ENCODE results near the gene JOSD1.

Gene JOSD1

DNA sequence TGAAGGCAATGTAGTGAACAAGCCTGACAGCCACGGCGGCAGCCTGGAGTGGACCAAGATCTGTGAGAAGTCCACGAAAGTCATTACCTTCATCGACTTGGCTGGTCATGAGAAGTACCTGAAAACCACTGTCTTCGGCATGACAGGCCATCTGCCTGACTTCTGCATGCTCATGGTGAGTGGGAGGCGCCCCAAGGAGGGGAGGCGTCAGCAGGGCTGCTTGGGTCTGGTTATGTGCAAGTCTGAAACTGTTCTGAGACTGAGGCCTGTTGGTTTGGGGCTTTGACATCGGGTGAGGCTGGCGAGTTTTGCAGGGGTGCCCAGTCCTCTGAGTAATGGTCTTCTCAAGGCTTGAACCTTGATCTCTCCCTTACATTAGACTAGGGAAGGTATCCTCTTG is 16.1 kb upstream of the JOSD1 start:
- DNase-seq (ENCODE audit: low read depth): no peak
- H3K4me3 ChIP-seq (ENCODE audit: low read depth, low read length): no peak overlapping the region

DNA sequence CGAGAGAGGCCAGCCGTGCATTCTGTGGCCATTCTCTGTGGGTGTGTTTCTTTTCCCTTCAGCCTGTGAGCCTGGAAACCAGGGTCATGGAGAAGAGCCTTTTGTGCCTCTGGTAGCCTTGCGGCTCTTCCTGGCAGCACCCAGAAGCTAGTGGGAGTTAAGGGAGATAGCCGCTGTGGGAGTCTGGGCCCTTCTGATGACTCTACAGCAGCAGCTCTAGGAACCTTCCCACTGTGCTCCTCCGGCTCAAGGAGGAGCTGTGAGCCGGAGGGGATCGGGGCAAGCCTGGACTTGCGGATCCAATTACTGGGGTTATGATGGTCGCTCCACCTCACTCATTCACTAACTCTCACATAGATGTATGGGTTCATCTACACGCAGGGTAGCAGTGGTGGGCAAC is 15.5 kb upstream of the JOSD1 start:
- DNase-seq (ENCODE audit: low read depth): no peak
- no peak overlapping the region for H3K4me3 ChIP-seq (ENCODE audit: low read depth, low read length)

DNA sequence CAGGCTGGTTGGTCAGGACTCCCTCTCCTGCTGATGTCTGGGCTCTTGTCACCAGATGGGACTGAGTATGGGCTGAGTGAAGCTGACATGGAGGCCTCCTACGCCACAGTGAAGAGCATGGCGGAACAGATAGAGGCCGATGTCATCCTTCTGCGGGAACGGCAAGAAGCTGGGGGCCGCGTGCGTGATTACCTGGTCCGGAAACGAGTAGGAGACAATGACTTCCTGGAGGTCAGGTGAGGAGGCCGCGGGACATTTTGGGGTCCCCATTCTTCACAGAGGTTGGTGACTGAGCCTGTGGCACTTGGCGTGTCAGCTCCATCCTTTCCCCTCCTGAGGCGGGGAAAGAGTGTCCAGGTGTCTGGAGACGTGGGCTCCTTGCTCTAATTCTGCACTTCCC is 15.1 kb upstream of the JOSD1 start:
- DNase-seq (ENCODE audit: low read depth): no peak
- no peak overlapping the region for H3K4me3 ChIP-seq (ENCODE audit: low read depth, low read length)

DNA sequence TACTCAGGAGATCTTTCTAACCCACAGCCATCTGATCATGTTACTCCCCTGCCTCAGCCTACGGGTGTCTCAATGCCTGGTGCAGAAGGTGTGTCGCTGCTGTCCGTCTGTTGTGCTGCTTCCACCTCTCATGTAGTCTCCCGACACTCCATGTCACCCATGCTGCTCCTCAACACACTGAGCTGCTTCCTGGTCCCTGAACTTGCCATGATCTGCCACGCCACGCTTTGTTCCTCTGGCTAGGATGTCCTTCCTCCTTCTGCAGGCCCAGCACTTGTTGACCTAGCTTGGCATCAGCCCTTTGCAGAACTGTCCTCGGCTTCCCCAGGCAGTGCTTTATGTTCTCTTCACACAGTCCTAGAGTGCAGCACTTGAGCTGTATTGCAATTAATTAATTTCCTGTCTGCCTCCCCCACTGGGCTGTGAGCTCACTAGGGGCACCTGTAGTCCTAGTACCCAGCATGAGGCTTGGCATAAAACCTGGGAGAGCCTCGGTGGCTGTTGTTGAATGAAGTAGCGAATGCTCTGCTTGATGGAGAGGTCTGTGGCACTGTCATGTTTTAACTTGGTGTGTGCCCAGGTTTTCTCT is 14.5 kb upstream of the JOSD1 start:
- no peak overlapping the region for H3K4me3 ChIP-seq (ENCODE audit: low read depth, low read length)
- DNase-seq (ENCODE audit: low read depth): no peak

DNA sequence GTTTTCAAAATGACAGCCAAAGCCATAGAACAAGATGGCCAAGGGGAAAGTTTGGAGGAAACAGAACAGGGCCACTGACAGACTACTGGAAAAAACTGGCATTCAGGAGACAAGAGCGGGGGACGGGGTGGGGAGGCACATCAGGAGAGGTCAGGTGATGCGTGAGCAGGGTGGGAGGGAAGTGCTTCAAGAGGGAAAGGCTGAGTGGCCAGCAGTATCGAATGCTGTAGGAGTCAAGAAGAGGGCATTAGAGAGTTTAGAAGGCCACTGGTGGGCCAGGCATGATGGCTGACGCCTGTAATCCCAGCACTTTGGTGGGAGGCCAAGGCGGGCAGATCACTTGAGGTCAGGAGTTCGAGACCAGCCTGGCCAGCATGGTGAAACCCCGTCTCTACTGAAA is 13.2 kb upstream of the JOSD1 start:
- no peak for DNase-seq (ENCODE audit: low read depth)
- no peak overlapping the region for H3K4me3 ChIP-seq (ENCODE audit: low read depth, low read length)

DNA sequence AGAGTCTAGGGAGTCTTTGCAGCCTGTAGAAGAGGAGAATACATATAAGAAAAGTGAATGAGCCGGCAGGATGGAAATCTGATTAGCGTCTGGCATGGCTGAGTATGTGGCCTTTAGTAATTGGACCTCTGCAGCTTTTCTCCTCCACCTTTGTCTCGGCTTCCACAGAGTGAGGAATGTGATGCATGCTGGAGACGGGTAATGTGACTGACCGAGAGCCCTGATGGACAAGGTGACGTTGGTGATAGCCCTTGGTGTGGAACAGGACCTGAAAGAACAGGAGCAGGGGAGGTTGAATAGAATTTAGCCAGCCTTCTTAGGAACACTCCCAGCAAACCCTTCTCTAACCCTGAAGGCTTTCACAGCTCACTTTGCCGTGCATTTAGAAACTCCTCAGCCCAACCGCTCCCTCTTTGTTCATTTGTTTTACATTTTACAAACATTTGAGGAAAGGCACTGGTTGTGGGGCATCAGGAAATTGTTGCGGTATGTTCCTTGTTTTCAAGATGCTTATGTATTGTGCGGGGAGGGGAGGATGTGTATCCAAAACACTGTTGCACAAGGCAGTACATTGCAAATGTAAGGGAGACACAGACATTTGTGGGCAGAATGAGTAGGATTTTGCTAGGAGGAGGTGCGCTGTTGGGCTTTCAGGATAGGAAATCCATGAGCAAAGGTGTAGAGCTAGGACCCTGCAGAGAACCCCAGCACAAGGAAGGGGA is 11.9 kb upstream of the JOSD1 start:
- DNase-seq (ENCODE audit: low read depth): no peak
- H3K4me3 ChIP-seq (ENCODE audit: low read depth, low read length): no peak overlapping the region

DNA sequence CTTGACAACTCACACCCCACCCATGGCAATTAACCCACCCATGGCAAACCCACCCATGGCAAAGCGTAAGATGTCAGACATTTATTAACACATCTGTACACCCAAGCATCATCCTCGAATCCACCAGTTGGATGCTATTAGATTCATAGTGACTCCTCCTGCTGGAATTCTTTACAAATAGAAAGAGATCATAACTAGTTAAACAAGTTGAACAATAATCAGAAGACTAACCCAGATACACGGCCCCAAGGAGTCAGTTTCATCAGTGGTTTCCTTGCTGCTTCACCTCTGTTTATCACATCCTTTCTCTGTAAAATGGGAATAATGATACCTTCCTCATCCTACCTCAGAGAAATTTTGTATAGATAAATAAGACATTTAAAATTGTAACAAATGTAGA is 10.1 kb upstream of the JOSD1 start:
- no peak for DNase-seq (ENCODE audit: low read depth)
- no peak overlapping the region for H3K4me3 ChIP-seq (ENCODE audit: low read depth, low read length)

DNA sequence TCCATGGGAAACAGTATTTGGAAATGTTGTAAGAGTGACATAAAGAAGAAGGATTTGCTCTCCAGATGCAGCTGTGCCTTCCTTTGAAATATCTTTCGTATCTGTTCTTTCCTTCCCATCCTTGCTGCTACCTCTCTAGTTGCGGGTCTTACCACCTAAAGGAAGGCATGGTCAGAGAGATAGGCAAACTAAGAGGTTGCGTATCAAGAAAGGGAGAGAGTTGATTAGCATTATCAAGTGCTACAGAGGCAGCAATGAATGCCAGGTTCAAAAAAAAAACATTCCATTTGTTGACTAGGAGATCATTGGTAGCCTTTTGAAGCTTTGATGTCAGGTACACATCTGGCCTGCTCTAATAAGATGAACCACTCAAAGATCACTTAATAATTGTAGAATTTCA is 9.6 kb upstream of the JOSD1 start:
- no peak for DNase-seq (ENCODE audit: low read depth)
- no peak overlapping the region for H3K4me3 ChIP-seq (ENCODE audit: low read depth, low read length)

DNA sequence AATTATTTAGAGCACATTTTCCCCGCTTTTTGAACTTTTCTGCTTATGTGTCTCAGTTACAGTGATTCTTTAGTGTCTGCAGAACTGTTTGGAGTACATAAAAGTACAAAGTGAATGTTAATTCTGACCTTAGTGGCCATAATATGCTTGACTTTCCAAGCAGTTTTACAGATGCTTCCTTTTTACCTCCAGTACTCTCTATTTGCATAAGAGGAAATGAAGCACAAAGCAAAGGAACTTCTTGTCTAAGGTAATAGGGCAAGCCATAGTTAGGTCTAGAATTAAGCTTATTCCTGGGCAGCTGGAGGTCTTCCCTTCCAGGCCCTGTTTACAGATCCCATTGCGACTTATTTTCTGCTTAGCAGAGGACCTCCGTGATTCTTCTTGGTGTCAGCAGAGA is 8.6 kb upstream of the JOSD1 start:
- DNase-seq (ENCODE audit: low read depth): no peak
- no peak overlapping the region for H3K4me3 ChIP-seq (ENCODE audit: low read depth, low read length)

DNA sequence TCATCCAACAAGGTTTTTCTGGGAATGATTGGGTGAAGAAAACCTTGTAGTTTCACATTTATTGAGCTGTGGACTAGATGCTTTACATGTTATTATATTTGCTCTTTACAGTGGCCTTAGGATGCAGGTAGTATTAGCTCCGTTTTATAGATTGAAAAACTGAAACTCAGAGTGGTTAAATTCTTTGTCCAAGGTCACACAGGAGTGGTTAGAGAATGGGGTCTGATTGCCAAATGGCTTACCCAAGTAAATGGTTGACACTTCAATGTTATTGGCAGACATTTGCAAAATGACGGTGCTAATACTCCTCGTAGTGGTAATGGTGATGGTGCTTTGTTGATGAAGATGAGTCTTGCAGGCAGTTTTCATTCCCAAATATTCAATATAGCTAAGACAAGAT is 7.2 kb upstream of the JOSD1 start:
- DNase-seq (ENCODE audit: low read depth): no peak
- no peak overlapping the region for H3K4me3 ChIP-seq (ENCODE audit: low read depth, low read length)

DNA sequence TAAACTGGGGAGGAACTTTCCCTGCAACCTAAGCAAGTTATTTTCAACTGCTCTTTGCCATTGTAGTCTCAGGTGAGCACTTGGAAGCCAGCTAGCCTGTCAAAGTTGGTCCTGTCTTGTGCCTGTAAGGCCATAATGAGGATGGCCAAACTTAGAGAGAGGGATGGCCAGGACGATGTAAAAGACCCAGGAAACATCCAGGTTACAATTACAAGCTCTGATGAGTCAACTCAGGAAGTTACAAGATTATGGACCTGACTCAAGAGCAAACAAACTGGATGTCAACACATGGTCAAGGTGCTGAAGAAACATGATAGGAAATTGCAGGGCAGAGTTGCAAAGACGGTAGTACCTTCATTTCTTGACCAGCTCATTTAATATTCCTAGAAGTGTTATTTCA is 6.6 kb upstream of the JOSD1 start:
- no peak for DNase-seq (ENCODE audit: low read depth)
- peak overlapping the region; percentile 93 for H3K4me3 ChIP-seq (ENCODE audit: low read depth, low read length)

DNA sequence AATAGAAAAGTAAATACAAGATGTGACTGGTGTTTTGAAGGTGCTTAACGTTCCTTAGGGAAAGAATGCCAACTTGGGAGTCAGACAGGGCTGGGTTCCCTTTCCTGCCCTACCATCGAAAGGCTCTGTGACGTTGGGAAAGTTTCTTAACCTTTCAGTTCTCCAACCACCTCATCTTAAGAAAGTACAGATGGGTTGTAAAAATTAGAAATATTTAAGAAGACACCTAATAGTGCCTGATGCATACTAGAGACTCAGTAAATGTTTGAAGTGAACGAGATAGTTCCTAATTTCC is 6.1 kb upstream of the JOSD1 start:
- peak overlapping the region; percentile 93 for H3K4me3 ChIP-seq (ENCODE audit: low read depth, low read length)
- no peak for DNase-seq (ENCODE audit: low read depth)

DNA sequence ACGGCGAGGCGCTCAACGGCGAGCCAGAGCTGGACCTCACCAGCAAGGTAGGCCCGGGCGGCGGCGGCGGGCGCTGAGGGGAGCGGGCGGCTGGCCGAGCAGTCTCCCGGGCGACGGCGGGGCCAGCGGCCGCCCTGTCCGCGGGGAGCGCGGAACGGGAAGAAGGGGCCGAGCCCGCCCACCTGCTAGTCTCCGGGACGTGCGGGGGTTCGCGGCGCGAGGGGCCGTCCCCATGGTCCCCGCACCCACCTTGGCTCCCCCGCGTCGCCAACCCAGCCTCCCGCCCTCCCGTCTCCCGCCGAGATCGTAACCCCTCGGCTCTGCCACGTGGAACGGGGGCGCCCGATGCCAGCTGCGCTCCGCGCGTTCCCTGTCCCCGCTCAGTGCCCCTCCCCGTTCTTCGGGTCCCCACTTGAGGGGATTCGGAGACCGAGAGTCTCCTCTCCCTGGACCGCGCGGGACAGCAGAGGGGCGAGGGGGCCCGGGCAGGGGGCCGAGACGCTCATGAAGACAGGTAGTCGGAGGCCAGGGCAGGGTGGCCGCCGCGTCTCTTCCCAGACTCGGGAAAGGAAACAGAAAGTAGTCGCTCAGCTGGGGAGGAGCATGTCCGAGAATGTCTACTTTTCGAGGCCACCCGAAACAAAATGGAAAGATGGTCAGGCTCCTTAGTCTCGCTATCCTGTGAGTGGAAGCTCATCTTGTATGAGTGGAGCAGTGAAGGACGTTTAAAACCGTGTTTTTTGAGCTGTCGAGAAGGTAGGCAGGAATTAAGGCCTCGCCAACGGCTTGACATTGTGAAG is 5.6 kb upstream of the JOSD1 start:
- H3K4me3 ChIP-seq (ENCODE audit: low read depth, low read length): peak overlapping the region; percentile 93
- DNase-seq (ENCODE audit: low read depth): no peak

DNA sequence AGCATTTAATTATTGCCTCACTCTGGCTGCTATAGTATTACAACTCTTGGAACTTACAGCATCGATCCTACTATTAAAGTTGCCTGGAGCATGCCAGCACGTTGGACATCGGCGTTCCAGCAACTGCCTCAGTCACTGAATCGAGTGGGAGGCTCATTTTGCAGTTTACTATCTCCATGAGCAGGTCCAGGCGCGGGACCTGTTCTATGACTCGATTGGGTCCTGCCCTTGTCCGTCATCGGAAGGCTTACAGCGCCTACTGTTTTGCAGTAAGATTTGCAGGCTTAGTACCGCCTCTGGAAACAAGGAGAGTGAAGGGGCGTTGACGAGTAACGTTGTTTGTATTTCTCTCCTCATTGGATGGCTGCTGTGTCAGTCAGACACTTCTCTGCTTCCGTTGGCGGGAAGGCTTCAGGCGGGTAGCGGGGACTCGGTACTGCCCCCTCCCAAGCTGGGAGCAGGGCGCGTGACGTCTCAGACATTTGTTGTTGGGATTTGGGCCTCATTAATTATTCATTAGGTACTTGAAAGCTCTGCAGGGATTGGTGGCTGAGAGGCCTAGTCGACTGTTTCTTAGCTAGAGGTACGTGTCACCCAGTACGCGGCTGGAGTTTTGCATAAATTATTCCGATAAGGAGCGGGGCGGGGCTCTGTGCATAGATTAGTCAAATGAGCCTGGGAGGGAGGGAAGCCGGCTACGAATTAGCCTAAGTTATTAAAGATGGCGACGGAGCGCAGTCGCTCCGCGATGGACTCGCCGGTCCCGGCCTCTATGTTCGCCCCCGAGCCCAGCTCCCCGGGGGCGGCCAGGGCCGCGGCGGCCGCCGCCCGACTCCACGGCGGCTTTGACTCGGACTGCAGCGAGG is 4.7 kb upstream of the JOSD1 start, which contains the start of gene GTPBP1:
Gene GTPBP1 (plus strand): TSS at position 710 of the 866 bp plus-strand sequence. CDS start 12 bp downstream, at position 722.
- peak; percentile 100 for DNase-seq (ENCODE audit: low read depth)
- peak within 1 kb of the TSS; percentile 93 for H3K4me3 ChIP-seq (ENCODE audit: low read depth, low read length)

DNA sequence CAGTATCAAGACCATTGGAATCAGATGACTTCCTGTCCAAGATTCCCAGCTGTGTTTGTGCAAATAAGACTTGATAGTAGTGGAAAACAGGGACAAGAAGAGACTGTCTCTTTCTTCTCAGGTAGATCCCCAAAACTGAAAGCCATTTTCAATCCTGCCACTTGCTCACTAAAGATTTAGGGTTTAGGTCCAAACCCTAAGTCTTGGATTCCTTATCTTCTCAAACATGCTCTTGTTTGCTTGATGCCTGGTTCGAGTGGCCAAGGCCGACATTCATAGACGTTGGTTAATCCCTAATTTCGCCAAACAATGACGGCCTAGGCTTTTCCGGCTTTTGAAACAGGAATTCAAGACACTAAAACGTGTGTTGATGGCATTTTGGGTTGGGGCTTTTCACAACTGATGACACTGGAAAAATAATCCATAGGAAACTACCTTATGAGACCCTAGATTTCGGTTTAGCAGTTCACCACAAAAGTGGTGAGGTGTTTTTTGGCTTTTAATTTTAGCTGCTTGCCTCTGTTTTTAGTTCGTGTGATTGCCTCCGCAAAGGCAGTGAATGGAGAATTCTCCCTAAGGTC is 4.0 kb upstream of the JOSD1 start:
- H3K4me3 ChIP-seq (ENCODE audit: low read depth, low read length): peak overlapping the region; percentile 39
- no peak for DNase-seq (ENCODE audit: low read depth)

DNA sequence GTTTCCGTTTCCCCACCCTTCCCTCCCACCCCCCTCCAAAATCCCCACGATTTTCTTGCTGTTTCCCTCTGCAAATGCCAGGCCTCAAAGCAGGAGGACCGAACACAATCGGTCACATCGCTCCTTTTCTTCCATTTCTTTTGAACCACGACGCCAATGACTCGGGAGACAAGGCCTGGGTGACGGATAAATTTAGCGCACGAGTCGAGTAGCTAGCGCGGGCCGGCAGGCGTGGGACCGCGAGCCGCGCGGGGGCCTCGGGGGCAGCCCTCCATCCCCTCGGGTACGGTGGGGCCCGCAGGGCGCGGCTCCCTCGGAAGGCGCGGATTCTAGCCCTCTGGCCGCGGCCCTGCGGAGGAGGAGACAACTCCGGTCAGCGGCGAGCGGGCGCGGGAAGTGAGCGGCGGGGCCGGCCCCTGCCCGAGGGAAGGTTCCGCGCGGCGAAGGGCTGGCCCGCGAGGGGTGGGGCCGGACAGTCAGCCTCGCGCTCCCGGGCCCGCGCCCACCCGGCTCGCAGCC is 414 bp downstream of the JOSD1 start:
- no peak for DNase-seq (ENCODE audit: low read depth)
- peak overlapping the region; percentile 86 for H3K4me3 ChIP-seq (ENCODE audit: low read depth, low read length)

DNA sequence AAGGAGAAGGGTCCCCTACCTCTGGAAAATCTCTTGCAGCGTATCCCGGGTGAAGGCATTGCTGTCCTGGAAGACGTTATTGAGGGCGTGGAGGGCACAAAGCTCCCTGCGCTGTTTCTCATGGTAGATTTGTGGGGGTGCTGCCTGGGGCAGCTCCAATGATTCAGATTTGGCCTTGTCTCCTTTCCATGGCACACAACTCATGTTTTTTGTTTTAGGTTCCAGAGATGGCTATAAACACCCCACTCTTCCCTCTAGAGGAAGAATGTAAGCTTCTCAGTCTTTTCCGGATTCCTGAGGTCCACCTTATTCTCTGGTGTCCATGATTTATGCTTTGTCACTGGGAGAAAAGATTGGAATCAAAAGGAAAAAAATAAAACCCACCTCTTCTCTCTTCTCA is 959 bp downstream of the JOSD1 start:
- H3K4me3 ChIP-seq (ENCODE audit: low read depth, low read length): peak overlapping the region; percentile 86
- DNase-seq (ENCODE audit: low read depth): no peak

DNA sequence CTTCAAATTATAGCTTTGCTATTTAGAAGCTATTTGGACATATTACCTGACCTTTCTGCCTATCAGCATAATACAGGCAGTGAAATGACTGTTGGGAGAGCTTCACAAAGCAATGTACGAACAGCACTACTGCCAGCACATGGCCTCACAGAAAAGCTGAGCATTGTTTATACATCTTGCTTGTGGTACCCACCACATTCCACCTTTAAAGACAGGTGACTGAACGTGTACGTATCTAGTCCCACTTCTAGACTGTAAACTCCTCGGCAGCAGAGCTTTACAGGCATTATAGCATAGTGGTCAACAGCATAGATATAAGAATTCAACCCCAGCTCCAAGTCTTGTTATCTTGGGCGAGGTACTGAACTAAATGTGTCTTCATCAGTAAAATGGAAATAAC is 1.6 kb downstream of the JOSD1 start:
- DNase-seq (ENCODE audit: low read depth): no peak
- peak overlapping the region; percentile 86 for H3K4me3 ChIP-seq (ENCODE audit: low read depth, low read length)

DNA sequence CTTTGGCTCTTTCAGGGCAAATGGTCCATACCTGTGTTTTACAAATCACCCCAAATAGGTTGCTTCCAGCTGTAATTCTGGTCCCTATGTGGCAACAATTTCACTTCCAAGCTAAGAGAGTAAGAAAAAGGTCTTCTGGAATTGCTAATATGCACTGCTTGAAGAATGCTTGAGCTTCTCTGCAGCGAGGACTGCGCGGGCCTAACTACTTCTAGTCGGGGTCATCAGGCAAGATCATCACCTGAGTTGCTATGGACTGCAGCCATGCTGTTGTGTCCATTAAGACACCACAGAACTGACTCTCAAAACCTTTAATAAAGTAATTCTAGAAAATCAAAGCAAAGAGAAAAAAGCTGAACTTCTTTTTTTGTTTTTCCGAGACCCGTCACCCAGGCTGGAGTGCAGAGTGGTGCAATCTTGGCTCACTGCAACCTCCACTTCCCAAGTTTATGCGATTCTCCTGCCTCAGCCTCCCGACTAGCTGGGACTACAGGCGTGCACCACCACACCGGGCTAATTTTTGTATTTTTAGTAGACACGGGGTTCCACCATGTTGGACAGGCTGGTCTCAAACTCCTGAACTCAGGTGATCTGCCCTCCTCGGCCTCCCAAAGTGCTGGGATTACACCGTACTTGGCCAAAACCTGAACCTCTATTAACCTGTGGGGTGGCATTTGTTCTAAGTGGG is 2.2 kb downstream of the JOSD1 start:
- H3K4me3 ChIP-seq (ENCODE audit: low read depth, low read length): peak overlapping the region; percentile 86
- no peak for DNase-seq (ENCODE audit: low read depth)
